CD4-positive, alpha-beta T cell treated with Interleukin-10 for 1 hour (primary cell): ENCODE results near the gene FGD3.
A peak's percentile ranks its signal among the peaks of the same experiment; 100 is the strongest.

Experiments used
- DNase-seq: peaks from one replicate; pipeline ENCODE4 v3.0.0-alpha.2; 2020

The FGD3 gene

DNA sequence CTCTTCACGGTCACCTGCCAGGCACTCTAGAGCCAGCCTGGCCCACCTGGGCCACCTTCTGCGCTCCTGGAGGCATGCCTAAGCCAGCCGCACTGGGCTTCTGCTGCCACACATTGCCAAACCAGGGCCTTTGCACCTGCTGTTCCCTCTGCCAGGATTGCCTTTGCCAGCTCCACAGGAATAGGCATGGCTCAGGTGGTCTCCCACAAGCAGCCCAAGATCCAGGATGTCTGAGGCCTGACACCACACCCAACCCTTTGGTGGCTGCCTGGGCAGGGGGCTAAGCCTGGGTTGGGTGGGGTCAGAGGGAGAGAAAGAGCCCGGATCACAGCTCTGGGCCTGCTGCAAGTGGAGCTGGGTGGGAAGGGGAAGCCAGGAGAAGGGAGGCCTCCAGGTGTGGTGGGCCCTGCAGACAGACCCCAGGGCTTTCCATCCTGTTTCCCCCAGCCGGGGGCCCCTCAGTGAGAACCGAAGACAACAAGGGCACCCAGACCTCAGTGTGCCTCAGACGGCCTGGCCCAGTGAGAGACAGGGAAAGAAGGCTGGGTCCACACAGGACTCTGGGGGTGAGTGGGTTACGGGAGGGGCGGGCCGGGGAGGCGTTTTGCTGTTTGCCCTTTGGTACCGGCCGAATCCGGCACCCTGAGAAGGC, 110.5 kb downstream of the FGD3 start:
- no peak for DNase-seq

DNA sequence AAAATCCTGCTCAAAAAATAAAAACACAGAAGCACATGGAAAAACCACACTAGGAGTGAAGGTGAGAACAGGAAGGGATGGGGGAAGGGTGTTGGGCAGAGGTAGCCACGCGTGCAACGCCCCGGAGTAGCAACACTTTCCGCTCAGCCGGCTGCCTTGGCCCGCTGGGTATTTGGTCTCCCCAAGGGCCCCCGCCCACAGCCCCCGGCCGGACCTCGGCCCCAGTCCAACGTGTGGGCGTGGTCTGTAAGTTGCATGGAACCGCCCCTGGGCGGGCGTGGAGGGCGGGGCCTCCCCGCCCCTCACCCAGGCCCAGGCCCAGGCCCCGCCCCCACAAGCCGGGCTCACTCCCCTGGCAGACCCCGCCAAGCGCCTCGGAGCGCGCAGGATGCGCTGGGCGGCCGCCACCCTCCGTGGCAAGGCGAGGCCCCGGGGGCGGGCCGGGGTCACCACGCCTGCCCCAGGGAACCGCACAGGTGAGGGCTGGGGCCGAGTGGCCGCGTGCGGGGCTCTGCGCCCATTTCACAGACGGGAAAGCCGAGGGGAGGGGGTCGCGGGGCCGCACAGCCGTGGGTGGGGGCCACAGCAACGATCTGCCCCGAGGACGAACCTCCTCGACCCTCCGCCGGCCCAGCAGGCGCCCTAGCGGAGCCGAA, 111.2 kb downstream of the FGD3 start, which contains the start of gene SUSD3:
Gene SUSD3, plus strand, starts transcription at position 347 of the 656 bp plus-strand sequence. Its CDS starts 42 bp downstream, at position 389.
- DNase-seq: peak; percentile 76

DNA sequence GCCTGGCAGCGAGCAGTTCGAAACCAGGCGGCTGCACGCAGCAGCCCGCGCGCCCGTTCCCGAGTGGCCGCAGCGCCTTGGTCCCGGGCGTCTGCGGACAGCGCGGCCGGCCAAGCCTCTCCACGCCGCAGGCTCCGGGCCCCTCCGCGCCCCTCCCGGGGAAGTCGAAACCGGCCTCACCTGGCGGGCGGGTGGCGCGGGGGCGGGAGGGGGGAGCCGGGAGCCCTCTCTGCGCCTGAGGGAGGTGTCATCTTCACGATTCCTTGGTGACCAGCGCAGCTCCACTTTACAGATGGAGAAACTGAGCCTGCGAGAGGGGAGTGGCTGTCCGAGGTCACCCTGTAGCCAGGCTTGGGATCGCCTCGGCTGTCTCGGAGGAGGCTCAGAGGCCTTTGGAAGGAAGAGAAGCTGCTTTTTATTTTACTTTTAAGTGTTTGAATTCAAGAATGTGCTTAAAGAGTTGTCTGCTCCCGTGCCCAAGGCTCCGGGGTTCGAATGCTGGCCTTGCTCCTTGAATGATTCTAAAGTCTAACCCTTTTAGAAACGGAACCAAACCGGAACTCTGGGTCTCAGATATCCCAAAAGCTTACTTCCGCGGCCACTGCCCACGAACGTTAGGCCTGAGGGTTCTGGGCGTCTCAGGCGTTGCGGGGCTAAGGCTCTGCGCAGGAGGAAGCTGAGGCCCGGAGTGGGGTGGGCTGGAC, 111.8 kb downstream of the FGD3 start:
- DNase-seq: peak; percentile 22

DNA sequence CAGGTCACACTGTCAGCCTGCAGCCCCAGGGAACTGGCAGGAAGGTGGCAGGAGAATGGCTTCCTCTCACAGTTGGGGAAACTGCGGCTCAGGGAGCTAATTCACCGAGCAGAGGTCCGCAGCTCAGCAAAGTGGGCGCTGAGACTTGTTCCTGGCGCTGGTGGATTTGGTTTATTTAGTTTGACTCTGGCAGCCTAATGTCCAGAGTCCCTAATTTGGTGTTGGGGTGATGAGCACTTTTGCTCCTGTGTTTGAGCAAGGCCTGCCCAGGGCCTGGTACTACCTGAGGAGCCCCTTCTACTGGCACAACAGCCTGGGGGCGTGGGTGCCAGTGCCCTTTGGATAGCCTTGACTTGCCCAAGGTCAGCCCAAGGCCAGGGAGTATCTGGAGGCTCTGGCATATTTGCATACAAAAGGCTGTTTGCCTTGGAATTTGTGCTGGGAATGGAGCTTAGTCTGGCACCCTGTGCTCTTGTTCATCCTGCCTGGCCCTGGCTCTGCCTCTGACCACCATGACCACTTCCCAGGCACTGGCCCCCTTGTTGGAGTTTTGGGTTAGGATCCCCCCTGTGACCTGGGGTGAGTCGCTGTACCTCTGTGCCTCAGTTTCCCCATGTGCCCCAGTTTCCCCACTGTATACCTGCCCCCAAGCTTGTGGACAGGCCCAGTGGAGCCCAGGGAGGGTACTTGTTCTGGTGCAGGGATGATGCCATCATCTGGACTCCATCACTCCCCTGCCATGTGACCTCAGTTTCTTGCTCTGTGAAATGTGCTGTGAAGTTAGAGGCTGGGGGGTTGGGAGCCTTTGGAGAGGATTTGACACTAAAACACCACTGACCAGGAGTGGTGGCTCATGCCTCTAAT, 112.6 kb downstream of the FGD3 start:
- DNase-seq: no peak

DNA sequence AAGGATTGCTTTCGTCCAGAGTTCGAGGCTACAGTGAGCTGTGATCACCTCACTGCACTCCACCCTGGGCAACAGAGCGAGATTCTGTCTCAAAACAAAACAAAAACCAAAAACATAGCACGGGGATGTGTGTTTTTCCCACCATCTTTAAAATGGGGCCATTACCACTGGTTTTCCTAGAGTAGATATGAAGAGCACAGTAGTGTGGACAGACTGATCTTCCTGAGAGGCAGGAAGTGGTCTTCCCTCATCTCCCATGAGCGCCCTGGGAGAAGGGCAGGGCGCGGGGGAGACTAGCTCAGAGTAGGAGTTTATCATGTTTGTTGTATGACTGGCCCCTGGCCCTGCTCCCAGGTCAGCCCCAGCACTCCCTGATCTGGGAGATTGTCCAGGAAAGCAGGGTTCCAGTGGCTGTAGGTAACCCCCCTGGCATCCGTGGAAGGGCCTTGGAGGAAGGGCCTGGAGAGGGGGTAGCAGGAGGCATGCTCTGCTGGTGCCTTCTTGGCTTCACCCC, 113.5 kb downstream of the FGD3 start:
- DNase-seq: no peak

DNA sequence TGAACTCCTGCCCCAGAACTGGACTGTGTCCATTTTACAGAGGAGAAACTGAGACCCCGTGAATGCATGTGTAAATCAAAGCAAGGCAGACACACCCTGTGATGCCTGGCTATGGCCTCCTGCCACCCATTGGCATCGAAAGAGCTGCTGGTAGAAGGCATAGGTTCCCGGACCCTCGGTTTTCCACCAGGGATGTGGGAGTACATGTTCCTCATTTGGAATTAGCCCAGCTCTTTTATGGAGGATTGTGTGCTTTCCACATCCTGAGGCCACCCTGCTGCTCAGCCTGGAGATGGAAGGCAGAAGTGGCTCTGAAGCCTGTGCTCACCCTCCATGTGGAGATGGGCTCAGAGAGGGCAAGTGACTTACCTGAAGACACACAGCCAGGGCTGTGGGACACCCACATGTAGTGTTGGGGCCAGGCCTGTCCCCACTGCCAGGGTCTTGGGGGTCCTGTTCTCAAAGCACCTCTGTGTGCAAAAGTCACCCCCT, 114.0 kb downstream of the FGD3 start:
- DNase-seq: no peak

DNA sequence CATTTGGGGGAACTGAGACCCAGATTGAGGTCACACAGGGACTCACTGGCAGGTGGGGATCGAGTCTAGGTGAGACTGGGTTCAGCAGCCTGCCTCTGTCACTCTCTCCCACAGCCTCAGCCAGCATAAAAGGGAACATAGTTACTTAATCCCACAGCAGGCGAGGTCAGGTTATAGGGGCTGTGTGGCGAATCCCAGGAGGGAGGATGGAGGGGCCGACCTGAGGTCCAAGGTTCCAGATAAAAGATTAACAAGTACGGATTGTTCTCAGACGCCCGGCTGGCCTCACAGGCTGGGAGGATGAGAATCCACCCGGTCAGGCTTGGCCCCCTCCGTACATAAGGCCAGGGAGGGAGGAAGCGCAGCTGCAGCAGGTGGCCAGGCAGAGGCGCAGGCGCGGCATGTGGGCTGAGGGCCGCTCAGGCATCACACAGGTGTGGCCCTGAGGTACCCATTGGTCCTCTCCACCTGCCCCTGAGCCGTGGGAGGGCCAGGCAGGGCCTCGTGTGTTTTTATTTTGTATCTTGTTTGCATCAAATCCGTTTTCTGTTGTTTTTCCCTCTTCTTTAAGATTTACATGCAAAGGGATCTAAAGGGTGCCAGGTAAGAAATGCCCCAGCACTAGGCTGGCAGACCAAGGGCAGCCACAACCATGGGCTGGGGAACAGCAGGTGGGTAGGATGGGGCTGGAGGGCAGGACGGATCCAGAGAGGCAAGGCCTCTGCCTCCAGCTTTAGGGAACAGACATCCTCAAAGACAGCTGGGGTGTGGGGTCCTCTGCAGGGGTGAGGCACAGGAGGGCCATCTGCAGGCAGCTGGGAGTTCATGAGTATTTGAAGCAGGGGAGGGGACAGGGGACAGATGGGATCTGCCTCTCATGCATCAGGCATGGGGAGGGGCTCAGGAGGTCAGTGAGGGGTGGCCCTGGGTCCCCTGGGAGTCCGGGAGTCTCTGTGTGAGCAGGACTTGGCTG, 114.8 kb downstream of the FGD3 start:
- peak; percentile 29 for DNase-seq

DNA sequence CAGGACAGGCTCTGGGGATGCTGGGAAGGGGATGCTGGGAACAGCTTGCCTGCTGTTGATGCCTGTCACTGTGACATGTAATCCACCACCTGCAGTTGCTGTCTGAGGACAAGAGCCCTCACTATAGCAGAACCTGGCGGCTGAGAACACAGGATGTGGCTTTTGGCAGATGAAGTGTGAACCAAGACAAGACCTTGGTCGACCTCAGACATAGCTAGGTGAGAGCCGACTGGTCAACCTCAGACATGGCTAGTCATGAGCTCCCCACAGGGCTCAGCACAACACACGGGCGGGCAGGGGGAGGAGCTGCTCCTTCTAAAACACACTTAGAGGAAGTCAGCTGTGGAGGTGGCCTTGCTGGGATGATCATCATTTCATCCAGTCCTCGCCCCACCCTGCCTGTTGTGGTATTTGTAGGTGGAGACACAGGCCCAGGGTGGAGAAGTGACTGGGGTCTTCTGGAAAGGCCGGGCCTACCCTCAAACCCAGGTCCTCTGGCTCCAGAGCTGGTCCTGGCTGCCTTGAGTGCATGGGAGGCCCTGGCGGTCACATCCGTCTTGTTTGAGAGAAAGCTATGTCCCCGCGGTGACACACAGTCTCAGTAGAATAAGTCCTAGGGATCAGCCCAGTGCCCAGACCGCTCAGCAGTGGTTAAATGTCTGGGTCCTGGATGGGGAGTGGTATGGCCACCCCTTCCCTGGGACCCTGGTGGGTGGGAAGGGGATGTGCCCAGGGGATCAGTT, 117.2 kb downstream of the FGD3 start:
- DNase-seq: peak; percentile 92

DNA sequence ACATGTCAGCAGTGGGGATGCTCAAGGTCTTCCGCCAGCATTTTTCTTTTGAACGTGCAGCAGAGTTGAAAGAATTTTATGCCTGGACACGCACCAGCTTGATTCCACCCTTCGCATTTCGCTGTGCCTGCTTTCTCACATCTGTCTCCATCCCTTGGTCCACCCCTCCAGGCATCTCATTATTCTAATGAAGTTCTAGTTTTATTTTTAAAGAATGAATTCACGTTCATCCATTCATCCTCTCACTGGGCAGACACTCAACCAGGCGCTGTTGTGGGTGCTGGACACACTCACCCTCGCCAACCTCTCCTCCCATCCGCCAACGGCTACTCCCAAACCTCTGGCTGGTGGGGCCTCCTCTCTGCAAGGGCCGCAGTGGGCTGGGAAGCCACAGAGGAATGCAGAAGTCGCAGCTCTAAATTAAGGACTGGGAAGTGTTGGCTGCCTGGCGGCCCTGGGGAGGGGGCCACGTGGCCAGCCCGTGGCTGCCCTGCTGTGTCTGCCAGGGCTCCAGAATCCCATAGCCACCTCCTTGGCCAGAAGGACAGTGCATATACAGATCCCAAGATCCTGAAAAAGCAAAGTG, 117.9 kb downstream of the FGD3 start:
- no peak for DNase-seq

DNA sequence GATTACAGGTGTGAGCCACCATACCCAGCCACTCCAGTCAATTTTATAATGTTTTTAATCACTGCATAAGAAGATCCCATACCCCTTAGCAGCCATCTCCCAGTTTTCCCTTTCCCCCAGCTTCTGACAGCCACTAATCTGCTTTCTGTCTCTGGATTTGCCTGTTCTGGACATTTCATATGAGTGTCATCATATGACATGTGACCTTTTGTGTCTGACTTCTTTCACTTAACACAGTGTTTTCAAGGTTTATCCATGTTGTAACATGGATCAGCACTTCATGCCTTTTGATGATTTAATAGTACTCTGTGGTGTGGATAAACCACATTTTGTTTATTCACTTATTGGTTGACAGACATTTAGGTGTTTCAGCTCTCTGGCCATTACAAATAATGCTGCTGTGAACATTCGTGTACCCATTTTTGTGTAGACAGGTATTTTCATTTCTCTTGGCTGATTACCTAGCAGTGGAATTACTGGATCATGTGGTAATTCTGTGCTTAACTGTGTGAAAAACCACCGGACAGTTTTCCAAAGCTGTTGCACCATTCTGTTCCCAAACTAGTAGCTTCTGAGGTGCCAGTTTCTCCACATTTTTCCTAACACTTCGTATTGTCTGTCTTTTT, 119.8 kb downstream of the FGD3 start:
- DNase-seq: no peak

DNA sequence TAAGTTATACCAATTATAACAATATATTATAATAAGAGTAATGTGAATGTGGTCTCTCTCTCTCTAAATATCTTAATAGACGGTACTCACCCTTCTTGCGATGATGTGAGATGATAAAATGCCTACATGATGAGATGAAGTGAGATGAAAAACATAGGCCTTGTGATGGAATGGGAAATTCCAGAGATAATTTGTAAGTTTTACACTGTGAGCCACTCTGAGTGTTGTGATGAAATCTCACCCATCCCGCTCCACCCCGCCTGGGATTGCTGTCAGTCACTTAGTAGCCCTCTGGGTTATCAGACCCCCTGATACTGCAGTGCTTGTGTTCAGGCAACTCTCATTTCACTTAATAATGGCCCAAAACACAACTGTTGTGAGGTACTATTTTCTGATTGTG, 121.6 kb downstream of the FGD3 start:
- no peak for DNase-seq

DNA sequence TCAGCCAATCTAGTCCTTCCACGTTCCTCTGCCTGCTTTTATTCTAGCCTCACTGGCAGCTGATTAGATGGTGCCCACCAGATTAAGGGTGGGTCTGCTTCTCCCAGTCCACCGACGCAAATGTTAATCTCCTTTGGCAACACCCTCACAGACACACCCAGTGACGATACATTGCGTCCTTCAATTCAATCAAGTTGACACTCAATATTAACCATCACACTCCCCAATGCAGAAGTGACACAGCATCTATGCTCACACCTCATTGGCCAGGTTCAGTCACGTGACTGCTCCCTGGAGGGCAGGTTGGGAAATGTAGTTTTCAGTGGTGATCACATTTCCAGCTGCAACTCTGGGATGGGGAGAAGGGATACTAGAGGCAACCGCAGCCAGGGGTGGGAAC, 124.1 kb downstream of the FGD3 start:
- DNase-seq: no peak

DNA sequence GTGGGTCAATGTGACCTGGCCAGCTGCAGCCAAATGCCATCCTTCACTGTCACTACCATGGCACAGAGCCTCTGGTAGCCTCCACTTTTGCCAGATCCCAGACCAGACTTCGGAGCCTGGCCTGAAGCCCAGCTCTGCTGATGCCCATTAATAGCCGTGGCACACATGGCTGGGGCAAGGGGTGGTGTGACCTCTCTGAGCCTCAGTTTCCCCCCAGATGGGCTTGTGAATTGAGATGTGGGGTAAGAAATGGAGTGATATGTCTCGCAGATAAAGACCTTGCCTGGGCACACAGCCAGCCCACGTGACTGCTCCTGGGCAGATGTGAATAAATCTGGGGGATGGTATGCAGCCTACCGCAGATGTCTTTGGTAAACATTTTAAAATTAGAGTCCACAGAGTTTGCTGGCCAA, 125.1 kb downstream of the FGD3 start:
- DNase-seq: no peak

DNA sequence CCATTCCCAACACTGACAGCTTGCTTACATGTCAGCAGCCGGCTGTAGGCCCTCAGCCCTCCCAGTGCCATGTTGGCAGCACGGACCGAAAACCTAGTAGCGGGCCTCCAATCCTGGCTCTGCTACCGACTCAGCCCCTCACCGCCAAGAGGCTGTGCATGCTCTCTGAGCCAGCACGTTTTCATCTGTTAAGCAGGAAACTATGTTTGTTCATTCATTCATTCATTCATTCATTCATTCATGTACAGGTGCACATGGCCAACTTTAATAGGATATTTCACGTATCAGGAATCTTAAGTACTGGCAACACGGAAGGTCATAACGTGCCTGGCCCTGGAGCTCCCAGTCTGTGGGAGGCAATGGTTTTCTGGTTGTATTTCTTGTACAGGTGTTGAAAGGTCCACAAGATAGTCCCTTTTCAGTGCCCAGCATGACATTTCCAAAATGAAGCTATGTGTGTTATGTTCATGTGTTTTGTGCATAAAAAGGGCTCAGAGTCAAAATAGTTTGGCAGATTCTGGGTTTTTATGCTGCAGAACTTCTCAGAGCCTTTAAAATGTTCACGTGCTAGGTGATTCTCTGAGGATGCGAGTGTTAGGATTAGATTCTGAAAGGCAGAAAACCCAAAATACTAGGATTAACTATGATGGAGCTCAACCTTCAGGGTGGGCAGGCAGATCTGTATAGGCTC, 128.9 kb downstream of the FGD3 start:
- DNase-seq: no peak

DNA sequence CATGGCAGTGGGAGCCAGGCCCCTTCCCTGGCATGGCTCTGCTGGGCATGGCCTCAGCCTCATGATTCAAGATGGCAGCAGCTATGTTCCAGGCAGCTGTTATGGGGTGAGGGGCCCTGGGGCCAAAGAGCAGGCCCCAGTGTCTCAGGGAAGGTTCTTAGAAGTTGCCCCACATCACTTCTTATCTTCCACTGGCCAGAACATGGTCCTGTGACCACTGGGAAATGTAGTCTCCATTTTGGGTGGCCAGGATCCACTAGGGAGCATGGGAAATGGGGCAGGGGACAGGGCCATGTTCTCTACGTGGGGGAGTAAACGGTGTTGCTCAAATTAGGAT, 129.4 kb downstream of the FGD3 start:
- no peak for DNase-seq

DNA sequence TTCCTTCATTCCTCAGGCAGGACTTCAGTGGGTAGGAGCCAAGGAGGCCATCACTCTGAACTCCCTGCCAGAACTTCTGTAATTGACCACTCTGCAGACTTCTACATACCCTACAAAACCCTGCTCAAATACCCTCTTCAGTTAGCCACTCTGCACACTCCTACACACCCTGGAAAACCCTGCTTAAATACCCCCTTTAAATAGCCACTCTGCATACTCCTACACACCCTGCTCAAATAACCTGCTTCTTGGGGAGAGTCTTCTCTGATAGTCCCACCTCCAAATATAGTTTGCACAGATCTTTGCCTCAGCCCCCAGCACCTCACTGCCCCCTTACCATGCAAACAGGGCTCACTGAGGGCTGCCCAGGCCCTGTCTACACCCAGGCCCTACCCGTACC, 130.0 kb downstream of the FGD3 start:
- DNase-seq: no peak

DNA sequence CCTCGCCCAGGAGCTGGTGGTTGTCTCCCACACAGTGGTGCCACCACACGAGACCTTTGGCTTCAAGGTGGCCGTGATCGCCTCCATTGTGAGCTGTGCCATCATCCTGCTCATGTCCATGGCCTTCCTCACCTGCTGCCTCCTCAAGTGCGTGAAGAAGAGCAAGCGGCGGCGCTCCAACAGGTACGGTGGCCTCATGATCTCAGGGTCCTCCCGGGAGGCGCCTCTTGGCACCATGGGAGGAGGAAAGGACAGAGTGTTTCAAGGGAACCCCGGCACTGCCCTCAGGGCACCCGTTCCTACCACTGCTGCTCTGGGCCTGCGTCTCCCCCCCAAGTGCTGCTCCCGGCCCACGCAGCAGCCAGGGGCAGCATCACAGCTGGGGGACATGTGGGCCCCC, 130.5 kb downstream of the FGD3 start:
- DNase-seq: no peak

DNA sequence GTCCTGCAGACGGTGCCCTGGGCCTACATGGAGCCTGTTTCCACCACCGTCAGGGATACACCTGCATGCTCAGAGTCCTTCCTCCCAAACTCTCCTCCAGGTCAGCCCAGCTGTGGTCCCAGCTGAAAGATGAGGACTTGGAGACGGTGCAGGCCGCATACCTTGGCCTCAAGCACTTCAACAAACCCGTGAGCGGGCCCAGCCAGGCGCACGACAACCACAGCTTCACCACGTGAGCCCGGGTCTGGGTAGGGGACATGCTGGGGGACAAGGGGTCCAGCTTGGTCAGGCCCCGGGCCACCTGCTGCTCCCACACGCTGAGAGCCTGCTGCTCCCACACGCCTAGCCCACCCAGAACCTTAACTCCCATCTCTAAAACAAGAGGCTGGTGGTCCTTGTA, 132.0 kb downstream of the FGD3 start:
- DNase-seq: no peak

DNA sequence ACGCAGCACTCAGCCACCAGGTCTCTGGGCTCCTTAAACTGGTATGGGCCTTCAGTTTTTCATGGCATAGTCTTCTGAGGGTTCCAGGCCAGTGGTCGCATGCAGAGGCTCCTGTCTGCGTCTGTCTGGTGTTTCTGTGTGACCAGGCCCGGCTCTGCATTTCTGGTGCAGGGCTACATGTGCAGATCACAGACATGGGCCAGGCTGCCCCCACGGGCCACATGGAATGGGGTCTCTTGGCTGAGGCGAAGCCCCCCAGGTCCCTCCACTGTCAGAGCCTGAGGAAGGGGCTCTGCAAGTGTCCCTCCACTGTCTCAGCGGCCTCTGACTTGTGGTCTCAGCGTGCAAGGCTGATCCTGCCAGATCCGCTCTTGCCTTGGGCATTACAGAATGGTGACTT, 133.1 kb downstream of the FGD3 start:
- DNase-seq: no peak
